OCI-LY3 (cell line): Measurements from ENCODE around the gene IMMP2L.

Experiments
- H2AFZ ChIP-seq: fragments of 200-600, 300-600 bp; shearing (Covaris generic); 2 replicates; pipeline ENCODE4 v1.6.0; 2014; ENCODE audit warnings: antibody characterized with exemption, low read depth, low read length
- H3K27ac ChIP-seq: fragments of 200-600, 300-600 bp; sonication (generic); 2 replicates; pipeline ENCODE4 v1.5.1; 2014; ENCODE audit warnings: mild to moderate bottlenecking, low read length, moderate library complexity, mixed read lengths
- H3K27me3 ChIP-seq: fragments of 200-600, 300-600 bp; sonication (generic); 2 replicates; pipeline ENCODE4 v1.6.1; 2014; ENCODE audit warnings: low read depth, low read length, mixed read lengths
- H3K36me3 ChIP-seq: fragments of 200-600, 300-600 bp; sonication (generic); replicated peaks from 2 replicates; pipeline ENCODE3; 2014; ENCODE audit warnings: low read depth, low read length, mixed read lengths
- H3K4me1 ChIP-seq: fragments of 300-600, 200-600 bp; sonication (generic); 2 replicates; pipeline ENCODE4 v1.6.1; 2014; ENCODE audit warnings: low read length, mixed read lengths
- H3K4me2 ChIP-seq: fragments of 200-600, 300-600 bp; sonication (generic); 2 replicates; pipeline ENCODE4 v1.6.1; 2014; ENCODE audit warnings: low read length, mixed read lengths
- H3K4me3 ChIP-seq: fragments of 300-600, 200-600 bp; sonication (generic); 2 replicates; pipeline ENCODE4 v1.5.1; 2014; ENCODE audit warnings: antibody characterized with exemption, mild to moderate bottlenecking, low read length, moderate library complexity
- H3K79me2 ChIP-seq: fragments of 300-600, 200-600 bp; shearing (Covaris generic); 2 replicates; pipeline ENCODE4 v1.6.1; 2014; ENCODE audit warnings: mild to moderate bottlenecking, low read length, mixed read lengths
- H3K9ac ChIP-seq: fragments of 300-600, 200-600 bp; shearing (Covaris generic); 2 replicates; pipeline ENCODE4 v1.6.0; 2014; ENCODE audit warnings: mild to moderate bottlenecking, low read length, moderate library complexity
- H3K9me3 ChIP-seq: fragments of 200-600, 300-600 bp; shearing (Covaris generic); 2 replicates; pipeline ENCODE4 v1.6.1; 2014; ENCODE audit warnings: low read length, mixed read lengths; ENCODE audit not compliant: insufficient read depth
- H4K20me1 ChIP-seq: fragments of 200-600, 300-600 bp; sonication (generic); 2 replicates; pipeline ENCODE4 v1.6.1; 2016; ENCODE audit warnings: low read length, mixed read lengths; ENCODE audit not compliant: insufficient read depth
- EZH2phosphoT487 ChIP-seq: fragments of 200-600 bp; shearing (Covaris generic); IDR thresholded peaks from 2 replicates; pipeline ENCODE4 v1.6.1; 2018; ENCODE audit warnings: antibody characterized with exemption, mixed run types, low read depth
- TF ChIP-seq, protein P1 (sequence below): fragments of 200-600, 300-600 bp; sonication (generic); IDR thresholded peaks from 2 replicates; pipeline ENCODE4 v1.5.1; 2014; ENCODE audit warnings: antibody characterized with exemption, low read length, low read depth

The IMMP2L gene

DNA sequence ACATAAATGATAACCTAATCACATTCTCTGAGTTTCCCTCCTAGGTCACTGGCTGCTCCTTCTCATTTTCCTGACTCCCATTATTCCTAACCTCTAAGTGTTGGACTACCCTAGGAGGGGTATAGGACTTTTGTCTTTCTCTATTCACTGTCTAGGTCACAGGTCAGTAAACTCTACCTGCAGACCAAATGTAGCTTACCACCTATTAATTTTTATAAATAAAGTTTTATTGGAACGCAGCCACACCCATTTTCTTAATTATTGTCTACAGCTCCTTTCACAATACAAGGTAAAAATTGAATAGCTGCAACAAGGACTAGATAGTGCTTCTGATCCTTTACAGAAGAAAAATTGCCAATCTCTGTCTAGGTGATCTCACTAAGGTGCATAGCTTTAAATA, 156.7 kb downstream of the IMMP2L start:
- no peak overlapping the region for H3K4me2 ChIP-seq

DNA sequence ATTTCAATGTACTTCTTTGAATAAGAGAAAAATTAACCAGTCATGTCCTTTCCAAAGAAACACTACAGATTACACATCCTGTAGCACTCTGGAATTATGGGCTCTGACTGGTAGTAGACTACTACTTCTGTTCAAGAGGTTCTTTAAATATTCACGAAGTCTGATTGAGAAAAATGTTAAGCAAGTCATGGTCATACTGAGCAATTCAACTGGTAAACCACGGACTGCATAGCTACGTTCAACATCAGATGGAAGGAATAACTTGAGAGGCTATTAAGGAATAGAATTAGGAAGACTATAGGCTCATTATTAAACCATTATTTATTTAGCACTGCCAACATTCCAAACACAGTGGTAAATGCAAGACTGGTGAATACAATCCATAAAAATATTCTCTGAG, 160.8 kb downstream of the IMMP2L start:
- no peaks in the 10 kb centered on the region for H4K20me1 ChIP-seq
- H3K27me3 ChIP-seq = no peaks in the 10 kb centered on the region
- H3K4me1 ChIP-seq = no peaks in the 10 kb centered on the region
- H3K9me3 ChIP-seq = no peaks in the 10 kb centered on the region
- no peak overlapping the region for H3K4me3 ChIP-seq
- H2AFZ ChIP-seq = no peak overlapping the region
- H3K27ac ChIP-seq = no peak overlapping the region
- H3K4me2 ChIP-seq = no peak overlapping the region
- no peak overlapping the region for H3K9ac ChIP-seq
- TF ChIP-seq, protein P1, sequence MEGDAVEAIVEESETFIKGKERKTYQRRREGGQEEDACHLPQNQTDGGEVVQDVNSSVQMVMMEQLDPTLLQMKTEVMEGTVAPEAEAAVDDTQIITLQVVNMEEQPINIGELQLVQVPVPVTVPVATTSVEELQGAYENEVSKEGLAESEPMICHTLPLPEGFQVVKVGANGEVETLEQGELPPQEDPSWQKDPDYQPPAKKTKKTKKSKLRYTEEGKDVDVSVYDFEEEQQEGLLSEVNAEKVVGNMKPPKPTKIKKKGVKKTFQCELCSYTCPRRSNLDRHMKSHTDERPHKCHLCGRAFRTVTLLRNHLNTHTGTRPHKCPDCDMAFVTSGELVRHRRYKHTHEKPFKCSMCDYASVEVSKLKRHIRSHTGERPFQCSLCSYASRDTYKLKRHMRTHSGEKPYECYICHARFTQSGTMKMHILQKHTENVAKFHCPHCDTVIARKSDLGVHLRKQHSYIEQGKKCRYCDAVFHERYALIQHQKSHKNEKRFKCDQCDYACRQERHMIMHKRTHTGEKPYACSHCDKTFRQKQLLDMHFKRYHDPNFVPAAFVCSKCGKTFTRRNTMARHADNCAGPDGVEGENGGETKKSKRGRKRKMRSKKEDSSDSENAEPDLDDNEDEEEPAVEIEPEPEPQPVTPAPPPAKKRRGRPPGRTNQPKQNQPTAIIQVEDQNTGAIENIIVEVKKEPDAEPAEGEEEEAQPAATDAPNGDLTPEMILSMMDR = no peak
- no peak for TF ChIP-seq EZH2phosphoT487
- no peaks in the 10 kb centered on the region for H3K79me2 ChIP-seq
- no peaks in the 10 kb centered on the region for H3K36me3 ChIP-seq

More for the DNA sequence above, 156.7 kb downstream of the IMMP2L start:
- Histone ChIP-seq H2AFZ (no peak overlapping the region), H3K36me3 (no peaks in the 10 kb centered on the region), H3K79me2 (no peaks in the 10 kb centered on the region), H3K4me1 (no peaks in the 10 kb centered on the region), H4K20me1 (no peaks in the 10 kb centered on the region), H3K27me3 (no peaks in the 10 kb centered on the region), H3K4me3 (no peak overlapping the region), H3K27ac (no peak overlapping the region), H3K9me3 (no peaks in the 10 kb centered on the region), H3K9ac (no peak overlapping the region)
- TF ChIP-seq EZH2phosphoT487 = no peak
- TF ChIP-seq, protein P1 = no peak

GRCh38 chr7:111400088-111400487, 162.2 kb downstream of the IMMP2L start:
- Histone ChIP-seq H3K9ac (no peak overlapping the region), H3K27me3 (no peaks in the 10 kb centered on the region), H3K79me2 (no peaks in the 10 kb centered on the region), H3K9me3 (no peaks in the 10 kb centered on the region), H3K4me3 (no peak overlapping the region), H2AFZ (no peak overlapping the region), H3K27ac (no peak overlapping the region), H3K36me3 (no peaks in the 10 kb centered on the region), H3K4me2 (no peak overlapping the region), H4K20me1 (no peaks in the 10 kb centered on the region), H3K4me1 (no peaks in the 10 kb centered on the region)
- TF ChIP-seq, protein P1 = no peak
- TF ChIP-seq EZH2phosphoT487 = no peak

DNA sequence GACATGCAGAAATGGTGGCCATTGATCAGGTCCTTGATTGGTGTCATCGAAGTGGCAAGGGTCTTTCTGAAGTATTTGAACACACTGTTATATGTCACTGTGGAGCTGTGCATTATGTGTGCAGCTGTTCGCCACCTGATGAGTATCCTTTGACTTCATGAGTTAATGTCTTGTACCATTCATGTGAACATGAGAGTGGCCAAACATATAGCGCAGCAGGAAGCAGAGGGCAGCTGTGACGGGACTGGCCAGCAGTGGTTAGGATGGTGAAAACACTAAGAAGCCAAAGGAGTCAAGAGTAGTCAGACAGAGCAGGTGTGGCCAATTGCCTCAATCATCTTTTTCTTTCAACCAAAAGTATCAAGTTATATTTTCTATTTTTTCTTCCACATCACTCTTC, 167.4 kb downstream of the IMMP2L start:
- TF ChIP-seq, protein P1 = no peak
- no peak for TF ChIP-seq EZH2phosphoT487

More for the DNA sequence above, 167.4 kb downstream of the IMMP2L start:
- Histone ChIP-seq H3K9me3 (no peaks in the 10 kb centered on the region), H3K79me2 (no peaks in the 10 kb centered on the region), H3K4me3 (no peak overlapping the region), H2AFZ (no peak overlapping the region), H3K27ac (no peak overlapping the region), H3K36me3 (no peaks in the 10 kb centered on the region), H3K4me1 (no peaks in the 10 kb centered on the region), H3K27me3 (no peaks in the 10 kb centered on the region), H3K4me2 (no peak overlapping the region), H4K20me1 (no peaks in the 10 kb centered on the region), H3K9ac (no peak overlapping the region)
